Measurements from ENCODE around the gene CHRNA3. TPM values are rescaled to one million over a fixed set of nuclear protein-coding genes. Genes with fewer than 3 reads are reported as not detected.

The CHRNA3 gene
- polyA plus RNA-seq, 1 donor from 2014 or later, result 2.4 TPM

GRCh38 chr15:78663703-78664102, 42.9 kb upstream of the CHRNA3 start:
- H3K9ac ChIP-seq (ENCODE audit: low read length), result no peak overlapping the region
- TF ChIP-seq, protein P1, sequence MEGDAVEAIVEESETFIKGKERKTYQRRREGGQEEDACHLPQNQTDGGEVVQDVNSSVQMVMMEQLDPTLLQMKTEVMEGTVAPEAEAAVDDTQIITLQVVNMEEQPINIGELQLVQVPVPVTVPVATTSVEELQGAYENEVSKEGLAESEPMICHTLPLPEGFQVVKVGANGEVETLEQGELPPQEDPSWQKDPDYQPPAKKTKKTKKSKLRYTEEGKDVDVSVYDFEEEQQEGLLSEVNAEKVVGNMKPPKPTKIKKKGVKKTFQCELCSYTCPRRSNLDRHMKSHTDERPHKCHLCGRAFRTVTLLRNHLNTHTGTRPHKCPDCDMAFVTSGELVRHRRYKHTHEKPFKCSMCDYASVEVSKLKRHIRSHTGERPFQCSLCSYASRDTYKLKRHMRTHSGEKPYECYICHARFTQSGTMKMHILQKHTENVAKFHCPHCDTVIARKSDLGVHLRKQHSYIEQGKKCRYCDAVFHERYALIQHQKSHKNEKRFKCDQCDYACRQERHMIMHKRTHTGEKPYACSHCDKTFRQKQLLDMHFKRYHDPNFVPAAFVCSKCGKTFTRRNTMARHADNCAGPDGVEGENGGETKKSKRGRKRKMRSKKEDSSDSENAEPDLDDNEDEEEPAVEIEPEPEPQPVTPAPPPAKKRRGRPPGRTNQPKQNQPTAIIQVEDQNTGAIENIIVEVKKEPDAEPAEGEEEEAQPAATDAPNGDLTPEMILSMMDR (IDR thresholded peaks at IDR 0.05; ENCODE audit: poor library complexity, severe bottlenecking), result no peak
- TF ChIP-seq TAF1 (IDR thresholded peaks at IDR 0.05; ENCODE audit: low read depth) (no peak), REST (IDR thresholded peaks at IDR 0.05; ENCODE audit: borderline replicate concordance) (no peak), MXI1 (conservative IDR thresholded peaks at IDR 0.05; ENCODE audit: poor library complexity, severe bottlenecking) (no peak), EZH2 (IDR thresholded peaks at IDR 0.05; ENCODE audit: borderline replicate concordance, insufficient read depth, low read length, poor library complexity, severe bottlenecking) (no peak), POLR2AphosphoS5 (IDR thresholded peaks at IDR 0.05) (no peak), EP300 (conservative IDR thresholded peaks at IDR 0.05; ENCODE audit: poor library complexity, severe bottlenecking) (no peak), RAD21 (conservative IDR thresholded peaks at IDR 0.05) (no peak), SMC3 (conservative IDR thresholded peaks at IDR 0.05; ENCODE audit: poor library complexity) (no peak)
- no peaks in the 10 kb centered on the region for H3K9me2 ChIP-seq (ENCODE audit: insufficient read depth, low read length)
- no peak overlapping the region for H3K4me3 ChIP-seq (ENCODE audit: low read length)
- H4K20me1 ChIP-seq (ENCODE audit: insufficient read depth), result no peaks in the 10 kb centered on the region
- H3K36me3 ChIP-seq (ENCODE audit: insufficient read depth, low read length), result no peaks in the 10 kb centered on the region
- H3K9me3 ChIP-seq (ENCODE audit: low read length), result no peaks in the 10 kb centered on the region
- no peaks in the 10 kb centered on the region for H3F3A ChIP-seq (ENCODE audit: insufficient read depth, low read length, poor library complexity, severe bottlenecking)
- no peaks in the 10 kb centered on the region for H3K79me2 ChIP-seq (replicated peaks; ENCODE audit: insufficient read depth, low read length)
- H3K27me3 ChIP-seq (ENCODE audit: insufficient read depth, low read depth, low read length), result no peaks in the 10 kb centered on the region
- H3K4me2 ChIP-seq (ENCODE audit: low read length), result no peak overlapping the region
- H3K27ac ChIP-seq (ENCODE audit: low read length), result no peak overlapping the region
- H2AFZ ChIP-seq (ENCODE audit: low read depth, low read length), result no peak overlapping the region

- Histone ChIP-seq H3K4me3 (ENCODE audit: low read length) (no peak overlapping the region), H3K27me3 (ENCODE audit: insufficient read depth, low read depth, low read length) (no peaks in the 10 kb centered on the region), H3K9ac (ENCODE audit: low read length) (no peak overlapping the region), H3K36me3 (ENCODE audit: insufficient read depth, low read length) (no peaks in the 10 kb centered on the region), H4K20me1 (ENCODE audit: insufficient read depth) (no peaks in the 10 kb centered on the region), H3K9me2 (ENCODE audit: insufficient read depth, low read length) (no peaks in the 10 kb centered on the region), H2AFZ (ENCODE audit: low read depth, low read length) (no peak overlapping the region), H3K79me2 (replicated peaks; ENCODE audit: insufficient read depth, low read length) (no peaks in the 10 kb centered on the region), H3F3A (ENCODE audit: insufficient read depth, low read length, poor library complexity, severe bottlenecking) (no peaks in the 10 kb centered on the region), H3K9me3 (ENCODE audit: low read length) (no peaks in the 10 kb centered on the region), H3K4me2 (ENCODE audit: low read length) (no peak overlapping the region), H3K27ac (ENCODE audit: low read length) (no peak overlapping the region)
- no peak for TF ChIP-seq TAF1 (IDR thresholded peaks at IDR 0.05; ENCODE audit: low read depth)
- TF ChIP-seq EZH2 (IDR thresholded peaks at IDR 0.05; ENCODE audit: borderline replicate concordance, insufficient read depth, low read length, poor library complexity, severe bottlenecking), result no peak
- TF ChIP-seq, protein P1 (IDR thresholded peaks at IDR 0.05; ENCODE audit: poor library complexity, severe bottlenecking), result no peak
- TF ChIP-seq MXI1 (conservative IDR thresholded peaks at IDR 0.05; ENCODE audit: poor library complexity, severe bottlenecking), result no peak
- no peak for TF ChIP-seq POLR2AphosphoS5 (IDR thresholded peaks at IDR 0.05)
- no peak for TF ChIP-seq REST (IDR thresholded peaks at IDR 0.05; ENCODE audit: borderline replicate concordance)
- no peak for TF ChIP-seq EP300 (conservative IDR thresholded peaks at IDR 0.05; ENCODE audit: poor library complexity, severe bottlenecking)
- no peak for TF ChIP-seq RAD21 (conservative IDR thresholded peaks at IDR 0.05)
- TF ChIP-seq SMC3 (conservative IDR thresholded peaks at IDR 0.05; ENCODE audit: poor library complexity), result no peak
Observed at GRCh38 chr15:78662028-78662427, 41.2 kb upstream of the CHRNA3 start.
